ENCODE data around the gene FGG. TPM values are rescaled to one million over a fixed set of nuclear protein-coding genes. Genes with fewer than 3 reads are reported as not detected.
A peak's percentile ranks its signal among the peaks of the same experiment; 100 is the strongest.

Gene FGG
- total and polyA plus RNA-seq, 2 of the 13 experiments (the other 11 are each of a cell fraction or from before 2014, with no cell fraction given): 1,037 to 2,423 TPM

DNA sequence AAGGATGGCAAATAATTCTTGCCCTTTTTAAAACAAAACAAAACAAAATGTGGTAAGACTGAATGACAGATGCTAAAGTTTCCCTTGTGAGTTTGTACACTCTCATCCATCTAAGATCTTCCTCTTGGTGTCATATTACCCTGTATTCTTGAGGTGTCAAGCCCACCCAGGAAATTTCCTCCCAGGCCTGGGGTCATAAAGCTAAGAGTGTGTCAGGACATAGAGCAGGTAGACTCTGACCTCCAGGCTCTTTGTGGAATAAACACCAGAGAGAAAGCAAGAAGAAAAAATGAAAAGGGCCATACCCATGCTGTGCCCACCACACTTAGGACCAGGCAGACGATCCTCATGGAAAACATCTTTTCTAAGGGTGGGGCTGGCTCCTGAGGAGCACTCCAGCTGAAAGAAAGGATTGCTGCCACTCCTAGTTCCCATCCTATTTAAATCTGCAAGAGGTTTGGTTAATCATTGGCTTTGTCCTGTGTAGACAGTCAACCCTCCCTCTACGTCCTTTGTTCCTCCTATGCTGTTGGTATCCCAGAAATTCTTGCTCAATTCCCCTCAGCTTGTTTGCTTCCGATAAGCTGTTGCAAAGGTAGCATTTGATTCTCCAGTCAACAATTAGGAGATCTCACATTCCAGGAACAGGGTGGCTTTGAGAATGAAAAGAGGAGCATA is 22.0 kb downstream of the FGG start, which contains the start of gene FGA (continued):
- peak; percentile 37 for TF ChIP-seq YY1 (IDR thresholded peaks at IDR 0.05; ENCODE audit: insufficient read depth, insufficient replicate concordance, low read depth, low read length)
- no peak for TF ChIP-seq ZNF234 (CRISPR knock-in tag; conservative IDR thresholded peaks at IDR 0.05)
- peak; percentile 95 for TF ChIP-seq IRF2 (CRISPR knock-in tag; IDR thresholded peaks at IDR 0.05)
- peak; percentile 99 for TF ChIP-seq MIXL1 (CRISPR knock-in tag; IDR thresholded peaks at IDR 0.05)
- no peak for TF ChIP-seq ZNF431 (CRISPR knock-in tag; IDR thresholded peaks at IDR 0.05; ENCODE audit: borderline replicate concordance, low read depth)
- TF ChIP-seq, protein P1, sequence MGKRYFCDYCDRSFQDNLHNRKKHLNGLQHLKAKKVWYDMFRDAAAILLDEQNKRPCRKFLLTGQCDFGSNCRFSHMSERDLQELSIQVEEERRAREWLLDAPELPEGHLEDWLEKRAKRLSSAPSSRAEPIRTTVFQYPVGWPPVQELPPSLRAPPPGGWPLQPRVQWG (CRISPR knock-in tag; IDR thresholded peaks at IDR 0.05; ENCODE audit: borderline replicate concordance, low read depth): no peak
- TF ChIP-seq CEBPG (CRISPR knock-in tag; IDR thresholded peaks at IDR 0.05): peak; percentile 99
- no peak for TF ChIP-seq SMAD1 (CRISPR knock-in tag; IDR thresholded peaks at IDR 0.05; ENCODE audit: borderline replicate concordance, low read depth)
- TF ChIP-seq, protein P2, sequence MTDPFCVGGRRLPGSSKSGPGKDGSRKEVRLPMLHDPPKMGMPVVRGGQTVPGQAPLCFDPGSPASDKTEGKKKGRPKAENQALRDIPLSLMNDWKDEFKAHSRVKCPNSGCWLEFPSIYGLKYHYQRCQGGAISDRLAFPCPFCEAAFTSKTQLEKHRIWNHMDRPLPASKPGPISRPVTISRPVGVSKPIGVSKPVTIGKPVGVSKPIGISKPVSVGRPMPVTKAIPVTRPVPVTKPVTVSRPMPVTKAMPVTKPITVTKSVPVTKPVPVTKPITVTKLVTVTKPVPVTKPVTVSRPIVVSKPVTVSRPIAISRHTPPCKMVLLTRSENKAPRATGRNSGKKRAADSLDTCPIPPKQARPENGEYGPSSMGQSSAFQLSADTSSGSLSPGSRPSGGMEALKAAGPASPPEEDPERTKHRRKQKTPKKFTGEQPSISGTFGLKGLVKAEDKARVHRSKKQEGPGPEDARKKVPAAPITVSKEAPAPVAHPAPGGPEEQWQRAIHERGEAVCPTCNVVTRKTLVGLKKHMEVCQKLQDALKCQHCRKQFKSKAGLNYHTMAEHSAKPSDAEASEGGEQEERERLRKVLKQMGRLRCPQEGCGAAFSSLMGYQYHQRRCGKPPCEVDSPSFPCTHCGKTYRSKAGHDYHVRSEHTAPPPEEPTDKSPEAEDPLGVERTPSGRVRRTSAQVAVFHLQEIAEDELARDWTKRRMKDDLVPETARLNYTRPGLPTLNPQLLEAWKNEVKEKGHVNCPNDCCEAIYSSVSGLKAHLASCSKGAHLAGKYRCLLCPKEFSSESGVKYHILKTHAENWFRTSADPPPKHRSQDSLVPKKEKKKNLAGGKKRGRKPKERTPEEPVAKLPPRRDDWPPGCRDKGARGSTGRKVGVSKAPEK (CRISPR knock-in tag; IDR thresholded peaks at IDR 0.05; ENCODE audit: borderline replicate concordance): peak; percentile 90
- TF ChIP-seq MED13 (CRISPR knock-in tag; IDR thresholded peaks at IDR 0.05): peak; percentile 96
- TF ChIP-seq DNMT3B (CRISPR knock-in tag; conservative IDR thresholded peaks at IDR 0.05): 0 out of 2 replicates have a peak, but pooled peaks have one; percentile 88
- peak; percentile 83 for TF ChIP-seq SIX1 (CRISPR knock-in tag; IDR thresholded peaks at IDR 0.05; ENCODE audit: borderline replicate concordance)
- TF ChIP-seq RFX5 (IDR thresholded peaks at IDR 0.05; ENCODE audit: low read depth, low read length): no peak
- TF ChIP-seq, protein P3, sequence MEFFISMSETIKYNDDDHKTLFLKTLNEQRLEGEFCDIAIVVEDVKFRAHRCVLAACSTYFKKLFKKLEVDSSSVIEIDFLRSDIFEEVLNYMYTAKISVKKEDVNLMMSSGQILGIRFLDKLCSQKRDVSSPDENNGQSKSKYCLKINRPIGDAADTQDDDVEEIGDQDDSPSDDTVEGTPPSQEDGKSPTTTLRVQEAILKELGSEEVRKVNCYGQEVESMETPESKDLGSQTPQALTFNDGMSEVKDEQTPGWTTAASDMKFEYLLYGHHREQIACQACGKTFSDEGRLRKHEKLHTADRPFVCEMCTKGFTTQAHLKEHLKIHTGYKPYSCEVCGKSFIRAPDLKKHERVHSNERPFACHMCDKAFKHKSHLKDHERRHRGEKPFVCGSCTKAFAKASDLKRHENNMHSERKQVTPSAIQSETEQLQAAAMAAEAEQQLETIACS (CRISPR knock-in tag; IDR thresholded peaks at IDR 0.05): no peak
- TF ChIP-seq SETDB1 (CRISPR knock-in tag; IDR thresholded peaks at IDR 0.05; ENCODE audit: borderline replicate concordance): no peak
- no peak for TF ChIP-seq ZIK1 (CRISPR knock-in tag; IDR thresholded peaks at IDR 0.05; ENCODE audit: borderline replicate concordance, low read depth)
- no peak for TF ChIP-seq IRF1 (CRISPR knock-in tag; IDR thresholded peaks at IDR 0.05; ENCODE audit: low read depth)
- TF ChIP-seq KLF11 (CRISPR knock-in tag; IDR thresholded peaks at IDR 0.05): peak; percentile 65; the same call in 1 of the 2 replicates
- TF ChIP-seq HNRNPK (IDR thresholded peaks at IDR 0.05; ENCODE audit: low read depth, low read length, poor library complexity, severe bottlenecking): no peak
- TF ChIP-seq TSC22D2 (CRISPR knock-in tag; IDR thresholded peaks at IDR 0.05; ENCODE audit: borderline replicate concordance): 0 out of 2 replicates have a peak, but pooled peaks have one; percentile 25
- peak; percentile 69 for TF ChIP-seq ASH2L (IDR thresholded peaks at IDR 0.05; ENCODE audit: insufficient read length, low read depth, low read length)
- TF ChIP-seq ZC3H4 (CRISPR knock-in tag; IDR thresholded peaks at IDR 0.05; ENCODE audit: borderline replicate concordance): peak; percentile 50; the same call in 1 of the 2 replicates
- no peak for TF ChIP-seq SMARCE1 (IDR thresholded peaks at IDR 0.05; ENCODE audit: borderline replicate concordance)
- TF ChIP-seq, protein P4, sequence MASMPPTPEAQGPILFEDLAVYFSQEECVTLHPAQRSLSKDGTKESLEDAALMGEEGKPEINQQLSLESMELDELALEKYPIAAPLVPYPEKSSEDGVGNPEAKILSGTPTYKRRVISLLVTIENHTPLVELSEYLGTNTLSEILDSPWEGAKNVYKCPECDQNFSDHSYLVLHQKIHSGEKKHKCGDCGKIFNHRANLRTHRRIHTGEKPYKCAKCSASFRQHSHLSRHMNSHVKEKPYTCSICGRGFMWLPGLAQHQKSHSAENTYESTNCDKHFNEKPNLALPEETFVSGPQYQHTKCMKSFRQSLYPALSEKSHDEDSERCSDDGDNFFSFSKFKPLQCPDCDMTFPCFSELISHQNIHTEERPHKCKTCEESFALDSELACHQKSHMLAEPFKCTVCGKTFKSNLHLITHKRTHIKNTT (CRISPR knock-in tag; IDR thresholded peaks at IDR 0.05): no peak
- TF ChIP-seq SMARCC2 (IDR thresholded peaks at IDR 0.05): no peak

Data from HepG2 (cell line).